ENCODE data around the gene NHS.

Gene NHS

DNA sequence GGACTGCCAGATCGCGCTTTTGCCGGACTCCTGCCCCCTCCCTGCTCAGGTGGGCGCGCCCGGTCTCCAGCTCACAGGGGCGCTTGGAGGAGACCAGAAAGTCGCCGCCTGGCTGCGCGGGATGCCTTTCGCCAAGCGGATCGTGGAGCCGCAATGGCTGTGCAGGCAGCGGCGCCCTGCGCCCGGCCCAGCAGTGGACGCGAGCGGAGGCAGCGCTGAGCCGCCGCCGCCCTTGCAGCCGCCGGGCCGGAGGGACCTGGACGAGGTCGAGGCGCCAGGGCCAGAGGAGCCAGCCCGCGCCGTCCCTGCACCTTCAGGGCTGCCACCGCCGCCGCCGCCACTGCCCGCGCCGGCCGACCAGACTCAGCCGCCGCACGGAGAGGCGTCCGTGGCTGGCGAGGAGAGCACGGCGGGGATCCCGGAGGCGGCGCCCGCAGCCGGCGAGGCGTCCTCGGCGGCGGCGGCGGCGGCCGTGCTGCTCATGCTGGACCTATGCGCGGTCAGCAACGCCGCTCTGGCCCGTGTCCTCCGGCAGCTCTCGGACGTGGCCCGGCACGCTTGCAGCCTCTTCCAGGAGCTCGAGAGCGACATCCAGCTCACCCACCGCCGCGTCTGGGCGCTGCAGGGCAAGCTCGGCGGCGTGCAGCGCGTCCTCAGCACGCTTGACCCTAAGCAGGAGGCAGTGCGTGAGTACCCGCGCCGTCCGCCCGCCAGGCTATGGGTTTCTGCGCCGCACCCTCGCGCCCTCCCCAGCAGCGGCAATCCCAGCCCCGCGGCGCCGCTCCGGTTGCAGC lies 834 bp downstream of the NHS start:
- no peak overlapping the region for H2AFZ ChIP-seq (ENCODE audit: low read depth)
- H3K4me3 ChIP-seq (IDR thresholded peaks at IDR 0.05; ENCODE audit: insufficient read depth, low read depth, low read length), result no peak overlapping the region
- no peaks in the 10 kb centered on the region for H3K79me2 ChIP-seq (ENCODE audit: insufficient read depth, low read depth)
- no peaks in the 10 kb centered on the region for H4K20me1 ChIP-seq (ENCODE audit: insufficient read depth)
- H3K9ac ChIP-seq, result no peak overlapping the region
- H3K36me3 ChIP-seq (ENCODE audit: insufficient read depth), result no peaks in the 10 kb centered on the region
- no peaks in the 10 kb centered on the region for H3K27me3 ChIP-seq (ENCODE audit: insufficient read depth, low read depth)
- no peak overlapping the region for H3K4me2 ChIP-seq
- H3K4me1 ChIP-seq (ENCODE audit: low read depth, poor library complexity, severe bottlenecking), result no peaks in the 10 kb centered on the region
- TF ChIP-seq, protein P1, sequence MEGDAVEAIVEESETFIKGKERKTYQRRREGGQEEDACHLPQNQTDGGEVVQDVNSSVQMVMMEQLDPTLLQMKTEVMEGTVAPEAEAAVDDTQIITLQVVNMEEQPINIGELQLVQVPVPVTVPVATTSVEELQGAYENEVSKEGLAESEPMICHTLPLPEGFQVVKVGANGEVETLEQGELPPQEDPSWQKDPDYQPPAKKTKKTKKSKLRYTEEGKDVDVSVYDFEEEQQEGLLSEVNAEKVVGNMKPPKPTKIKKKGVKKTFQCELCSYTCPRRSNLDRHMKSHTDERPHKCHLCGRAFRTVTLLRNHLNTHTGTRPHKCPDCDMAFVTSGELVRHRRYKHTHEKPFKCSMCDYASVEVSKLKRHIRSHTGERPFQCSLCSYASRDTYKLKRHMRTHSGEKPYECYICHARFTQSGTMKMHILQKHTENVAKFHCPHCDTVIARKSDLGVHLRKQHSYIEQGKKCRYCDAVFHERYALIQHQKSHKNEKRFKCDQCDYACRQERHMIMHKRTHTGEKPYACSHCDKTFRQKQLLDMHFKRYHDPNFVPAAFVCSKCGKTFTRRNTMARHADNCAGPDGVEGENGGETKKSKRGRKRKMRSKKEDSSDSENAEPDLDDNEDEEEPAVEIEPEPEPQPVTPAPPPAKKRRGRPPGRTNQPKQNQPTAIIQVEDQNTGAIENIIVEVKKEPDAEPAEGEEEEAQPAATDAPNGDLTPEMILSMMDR (conservative IDR thresholded peaks at IDR 0.05; ENCODE audit: low read depth, low read length), result no peak
- no peak overlapping the region for H3K27ac ChIP-seq

DNA sequence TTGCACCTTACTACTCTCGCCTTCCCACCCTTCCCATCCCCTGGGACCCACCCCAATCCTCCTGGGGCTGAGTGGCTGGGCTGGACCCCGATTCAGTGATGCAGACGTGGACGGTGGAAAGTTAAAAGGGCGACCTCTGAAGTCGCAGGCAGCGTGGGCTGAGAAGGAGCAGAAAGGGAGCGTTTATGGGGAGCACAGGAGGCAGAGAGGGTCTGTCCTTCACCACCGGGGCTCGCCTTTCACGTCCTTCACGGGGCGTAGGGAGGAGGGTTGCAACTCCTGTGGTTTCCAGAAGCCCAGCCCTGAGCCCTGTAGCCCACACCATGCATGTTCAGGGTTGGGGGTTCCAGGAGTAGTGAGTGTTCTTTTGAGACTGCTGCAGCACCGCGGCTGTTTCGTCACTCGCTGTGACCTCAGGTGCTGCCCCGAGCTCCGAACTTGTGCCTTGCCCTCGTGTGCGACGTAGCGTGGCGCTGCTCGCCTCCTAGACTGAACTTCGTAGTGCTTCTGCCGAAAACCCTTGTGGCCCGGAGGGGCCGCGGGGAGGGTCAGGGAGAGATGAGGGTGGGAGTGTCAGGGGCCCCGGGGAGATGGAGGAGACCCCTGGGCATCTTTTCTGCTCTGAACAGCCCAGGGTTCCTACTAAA lies 1.6 kb downstream of the NHS start:
- H3K4me3 ChIP-seq (IDR thresholded peaks at IDR 0.05; ENCODE audit: insufficient read depth, low read depth, low read length), result no peak overlapping the region
- H3K4me1 ChIP-seq (ENCODE audit: low read depth, poor library complexity, severe bottlenecking), result no peaks in the 10 kb centered on the region
- no peak overlapping the region for H3K27ac ChIP-seq
- TF ChIP-seq, protein P1 (conservative IDR thresholded peaks at IDR 0.05; ENCODE audit: low read depth, low read length), result no peak
- H3K27me3 ChIP-seq (ENCODE audit: insufficient read depth, low read depth), result no peaks in the 10 kb centered on the region
- no peaks in the 10 kb centered on the region for H3K79me2 ChIP-seq (ENCODE audit: insufficient read depth, low read depth)
- no peak overlapping the region for H3K9ac ChIP-seq
- no peak overlapping the region for H2AFZ ChIP-seq (ENCODE audit: low read depth)
- H4K20me1 ChIP-seq (ENCODE audit: insufficient read depth), result no peaks in the 10 kb centered on the region
- H3K4me2 ChIP-seq, result no peak overlapping the region
- H3K36me3 ChIP-seq (ENCODE audit: insufficient read depth), result no peaks in the 10 kb centered on the region

DNA sequence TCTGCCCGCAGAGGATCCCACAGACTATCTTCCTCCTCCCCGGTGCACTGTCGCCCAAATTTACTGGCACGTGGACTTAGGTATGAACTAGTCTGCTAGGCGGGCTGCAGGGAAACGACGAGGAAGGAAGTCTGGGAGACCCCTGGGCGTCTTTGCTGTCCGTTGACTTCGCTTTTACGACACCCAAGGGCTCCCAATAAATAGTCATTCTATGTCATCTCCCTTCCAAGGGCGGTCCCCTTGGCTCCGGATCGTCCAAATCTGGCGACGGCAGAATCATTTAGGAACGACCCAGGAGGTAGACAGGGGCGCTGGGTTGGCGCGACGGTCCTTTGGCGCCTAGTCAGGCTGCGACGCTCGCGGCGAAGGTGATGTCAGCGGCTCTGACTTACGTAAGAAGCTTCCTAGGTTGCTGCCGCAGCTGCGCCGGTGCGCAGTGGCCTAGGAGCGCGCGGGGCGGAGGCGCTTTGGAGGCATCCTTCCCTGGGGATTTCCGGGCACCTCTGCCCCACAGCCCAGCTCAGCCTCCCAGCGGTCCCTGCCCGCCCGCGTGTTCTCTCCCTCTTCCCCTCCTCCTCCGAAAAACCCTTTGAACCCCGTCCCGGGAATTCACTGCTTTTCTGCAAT lies 2.2 kb downstream of the NHS start:
- no peak overlapping the region for H3K4me2 ChIP-seq

DNA sequence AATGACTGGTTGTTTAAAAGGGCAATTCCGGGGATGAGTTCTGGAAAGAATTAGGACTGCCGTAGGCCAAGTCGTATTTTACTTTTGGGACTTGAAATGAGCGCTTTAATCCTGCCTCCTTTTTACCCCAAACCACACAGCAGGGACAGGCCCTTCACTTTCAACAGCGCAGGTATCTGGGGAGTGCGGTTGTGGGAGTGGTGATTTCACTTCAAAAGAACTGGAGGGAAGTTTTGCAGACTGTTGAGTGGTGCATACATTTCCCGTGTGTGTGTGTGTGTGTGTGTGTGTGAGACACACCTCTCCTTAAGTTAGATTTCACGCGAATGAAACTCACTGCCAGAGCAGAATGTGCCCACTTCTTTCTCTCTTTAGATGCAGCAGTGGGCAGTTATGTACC lies 2.8 kb downstream of the NHS start:
- Histone ChIP-seq H3K9ac (no peak overlapping the region), H3K4me2 (no peak overlapping the region), H3K27ac (no peak overlapping the region), H3K4me3 (IDR thresholded peaks at IDR 0.05; ENCODE audit: insufficient read depth, low read depth, low read length) (no peak overlapping the region), H4K20me1 (ENCODE audit: insufficient read depth) (no peaks in the 10 kb centered on the region), H3K79me2 (ENCODE audit: insufficient read depth, low read depth) (no peaks in the 10 kb centered on the region), H2AFZ (ENCODE audit: low read depth) (no peak overlapping the region), H3K36me3 (ENCODE audit: insufficient read depth) (no peaks in the 10 kb centered on the region), H3K27me3 (ENCODE audit: insufficient read depth, low read depth) (no peaks in the 10 kb centered on the region), H3K4me1 (ENCODE audit: low read depth, poor library complexity, severe bottlenecking) (no peaks in the 10 kb centered on the region)
- TF ChIP-seq, protein P1 (conservative IDR thresholded peaks at IDR 0.05; ENCODE audit: low read depth, low read length), result no peak

More for the DNA sequence above, 2.2 kb downstream of the NHS start:
- no peak overlapping the region for H2AFZ ChIP-seq (ENCODE audit: low read depth)
- no peaks in the 10 kb centered on the region for H3K27me3 ChIP-seq (ENCODE audit: insufficient read depth, low read depth)
- no peak overlapping the region for H3K9ac ChIP-seq
- H3K79me2 ChIP-seq (ENCODE audit: insufficient read depth, low read depth), result no peaks in the 10 kb centered on the region
- H3K4me3 ChIP-seq (IDR thresholded peaks at IDR 0.05; ENCODE audit: insufficient read depth, low read depth, low read length), result no peak overlapping the region
- H3K4me1 ChIP-seq (ENCODE audit: low read depth, poor library complexity, severe bottlenecking), result no peaks in the 10 kb centered on the region
- no peak overlapping the region for H3K27ac ChIP-seq
- no peaks in the 10 kb centered on the region for H3K36me3 ChIP-seq (ENCODE audit: insufficient read depth)
- TF ChIP-seq, protein P1 (conservative IDR thresholded peaks at IDR 0.05; ENCODE audit: low read depth, low read length), result no peak
- H4K20me1 ChIP-seq (ENCODE audit: insufficient read depth), result no peaks in the 10 kb centered on the region
